NCI-H2196 treated with DMSO at 0.1 percent for 48 hours (cell line): ENCODE data around the gene RUFY4.
A peak's percentile ranks its signal among the peaks of the same experiment; 100 is the strongest.

Source experiments
- DNase-seq: peaks from one replicate; lab custom pipeline; 2025; ENCODE audit not compliant: unreplicated experiment; lab: John Stamatoyannopoulos, UW

The RUFY4 gene, protein sequence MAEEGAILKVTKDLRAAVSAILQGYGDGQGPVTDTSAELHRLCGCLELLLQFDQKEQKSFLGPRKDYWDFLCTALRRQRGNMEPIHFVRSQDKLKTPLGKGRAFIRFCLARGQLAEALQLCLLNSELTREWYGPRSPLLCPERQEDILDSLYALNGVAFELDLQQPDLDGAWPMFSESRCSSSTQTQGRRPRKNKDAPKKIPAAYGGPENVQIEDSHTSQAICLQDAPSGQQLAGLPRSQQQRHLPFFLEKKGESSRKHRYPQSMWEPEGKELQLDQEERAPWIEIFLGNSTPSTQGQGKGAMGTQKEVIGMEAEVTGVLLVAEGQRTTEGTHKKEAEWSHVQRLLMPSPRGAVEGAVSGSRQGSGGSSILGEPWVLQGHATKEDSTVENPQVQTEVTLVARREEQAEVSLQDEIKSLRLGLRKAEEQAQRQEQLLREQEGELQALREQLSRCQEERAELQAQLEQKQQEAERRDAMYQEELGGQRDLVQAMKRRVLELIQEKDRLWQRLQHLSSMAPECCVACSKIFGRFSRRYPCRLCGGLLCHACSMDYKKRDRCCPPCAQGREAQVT

DNA sequence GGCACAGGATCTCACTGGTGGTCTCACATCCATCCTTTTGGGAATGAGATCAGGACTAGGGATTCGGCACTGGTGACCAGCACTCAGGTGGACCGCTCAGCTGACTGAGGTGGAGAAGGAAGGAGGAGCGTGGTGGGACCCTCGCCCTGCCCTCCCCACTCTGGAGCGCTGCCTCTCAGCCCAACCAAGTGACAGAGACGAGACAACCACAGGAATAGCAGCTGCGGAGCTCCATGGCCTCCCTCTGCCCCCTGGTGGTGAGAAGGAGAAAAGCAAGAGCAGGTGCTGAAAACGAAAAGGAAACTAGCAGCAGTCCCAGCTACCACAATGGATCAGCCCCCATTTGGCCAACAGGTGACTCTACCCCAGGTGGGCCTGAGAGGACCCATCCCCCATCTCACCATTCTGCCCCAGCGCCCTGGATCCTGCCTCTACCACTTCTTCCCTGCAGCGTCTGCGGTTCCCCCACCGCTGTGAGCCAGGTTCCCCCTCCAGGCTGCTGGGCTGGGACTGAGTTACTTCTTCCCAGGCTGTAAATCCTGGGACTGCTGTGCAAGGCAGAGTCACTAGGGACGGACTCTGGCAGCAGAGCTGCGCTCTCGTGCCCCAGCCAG, at the start of gene RUFY4:
RUFY4 (plus strand) TSS at position 533 of the 614 bp plus-strand sequence. CDS start 1,353 bp downstream, outside the sequence.
- DNase-seq: peak; percentile 62

DNA sequence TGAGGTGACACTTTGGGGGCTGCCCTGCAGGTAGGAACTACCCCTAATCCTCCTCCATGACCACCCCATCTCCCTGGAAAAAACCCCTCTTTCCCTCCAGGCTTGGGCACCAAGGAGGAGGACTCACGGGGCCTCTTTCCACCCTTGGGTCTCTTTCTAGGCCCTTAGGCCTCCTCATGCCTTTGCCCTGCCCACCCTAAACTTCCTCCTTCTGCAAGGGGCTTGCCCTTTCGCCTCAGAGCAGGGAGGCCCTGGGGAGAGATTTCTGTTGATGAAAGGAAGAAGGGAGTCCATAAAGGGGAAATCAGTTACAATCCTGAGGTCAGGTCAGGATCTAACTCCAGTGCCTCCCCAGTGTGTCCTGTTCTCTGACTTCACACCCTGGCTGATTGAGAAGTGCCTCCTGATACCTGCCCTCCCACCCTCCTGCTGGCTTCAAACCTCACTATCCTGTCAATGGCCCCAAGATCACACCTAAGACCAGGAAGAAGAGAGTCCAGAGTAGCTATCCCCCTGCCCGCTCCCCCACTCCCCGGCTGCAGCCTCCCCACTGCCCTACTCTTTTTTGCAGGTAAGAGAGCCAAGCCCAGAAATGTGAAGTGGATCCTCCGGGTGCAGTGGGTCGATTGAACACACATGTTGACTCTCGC, 49.5 kb upstream of the RUFY4 start:
- no peak for DNase-seq

DNA sequence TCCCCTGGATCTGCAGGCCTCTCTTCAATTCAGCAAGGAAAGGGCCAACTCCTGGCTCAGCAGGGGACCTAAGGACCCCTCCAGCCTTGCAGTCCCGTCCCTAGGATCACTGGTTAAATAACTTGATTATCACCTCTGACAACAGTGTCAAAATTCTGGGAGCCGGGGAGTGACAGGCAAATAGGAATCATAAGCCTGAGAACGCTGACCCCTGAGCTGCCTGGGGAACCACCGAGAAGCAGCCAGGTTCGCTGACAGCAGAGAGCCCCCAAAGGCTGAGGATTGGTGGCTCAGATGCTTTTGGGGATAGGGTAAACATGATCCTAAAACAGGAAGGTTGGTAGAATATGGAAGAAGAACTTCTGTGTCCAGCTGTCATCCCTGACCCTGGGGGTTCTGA, 48.8 kb upstream of the RUFY4 start:
- DNase-seq: no peak

DNA sequence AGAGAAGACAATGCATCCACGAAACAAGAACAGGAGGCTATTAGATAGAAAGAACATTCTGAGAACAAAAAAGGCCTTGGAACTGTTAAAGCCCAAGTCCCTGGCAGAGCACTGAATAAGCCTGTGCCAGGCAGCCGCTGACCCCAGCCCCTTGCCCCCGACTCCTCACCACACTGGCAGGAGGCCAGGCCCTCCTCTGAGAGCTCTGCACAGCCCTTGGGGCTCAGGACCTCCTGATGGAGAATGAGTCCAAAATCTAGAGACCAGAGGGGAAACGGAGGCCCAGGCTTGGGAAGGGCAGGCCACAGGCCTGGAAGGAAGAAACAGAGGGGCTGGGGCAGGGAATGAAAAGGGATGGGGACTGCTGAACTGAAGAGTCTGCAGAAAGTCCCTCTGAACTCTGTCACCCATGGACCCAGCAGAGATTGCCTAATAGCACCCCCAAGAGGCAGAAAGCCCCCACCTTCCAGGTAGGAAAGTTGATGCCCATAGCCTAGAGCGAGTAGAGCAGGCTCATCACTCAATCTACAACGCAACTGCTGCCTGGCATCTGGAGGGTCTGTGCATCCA, 48.0 kb upstream of the RUFY4 start:
- no peak for DNase-seq

DNA sequence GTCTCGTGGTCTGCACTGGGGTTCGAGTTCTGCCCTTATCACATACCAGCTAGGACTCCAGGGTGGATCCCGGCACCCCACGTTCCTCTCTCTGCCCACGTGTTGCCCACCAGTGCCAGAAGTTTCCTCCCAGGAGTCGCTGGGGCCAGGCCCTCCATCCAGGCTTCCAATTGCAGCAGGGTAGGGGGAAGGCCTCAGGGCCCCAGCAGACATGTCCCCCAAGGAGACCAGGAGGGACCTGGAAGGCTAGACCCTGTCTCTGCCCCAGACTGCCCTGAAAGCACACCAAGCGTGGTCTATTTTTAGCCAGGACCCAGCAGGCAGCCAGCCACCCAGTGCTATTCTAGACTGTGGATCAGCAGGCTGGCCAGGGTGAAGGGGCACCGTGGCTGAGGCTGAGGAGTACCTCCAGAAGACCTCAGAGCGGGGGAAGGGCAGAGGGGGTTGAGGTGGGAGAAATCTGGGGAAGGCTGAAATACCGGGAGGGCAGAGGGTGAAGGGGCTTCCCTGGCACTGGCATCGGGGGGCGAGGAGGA, 47.4 kb upstream of the RUFY4 start:
- DNase-seq: no peak

DNA sequence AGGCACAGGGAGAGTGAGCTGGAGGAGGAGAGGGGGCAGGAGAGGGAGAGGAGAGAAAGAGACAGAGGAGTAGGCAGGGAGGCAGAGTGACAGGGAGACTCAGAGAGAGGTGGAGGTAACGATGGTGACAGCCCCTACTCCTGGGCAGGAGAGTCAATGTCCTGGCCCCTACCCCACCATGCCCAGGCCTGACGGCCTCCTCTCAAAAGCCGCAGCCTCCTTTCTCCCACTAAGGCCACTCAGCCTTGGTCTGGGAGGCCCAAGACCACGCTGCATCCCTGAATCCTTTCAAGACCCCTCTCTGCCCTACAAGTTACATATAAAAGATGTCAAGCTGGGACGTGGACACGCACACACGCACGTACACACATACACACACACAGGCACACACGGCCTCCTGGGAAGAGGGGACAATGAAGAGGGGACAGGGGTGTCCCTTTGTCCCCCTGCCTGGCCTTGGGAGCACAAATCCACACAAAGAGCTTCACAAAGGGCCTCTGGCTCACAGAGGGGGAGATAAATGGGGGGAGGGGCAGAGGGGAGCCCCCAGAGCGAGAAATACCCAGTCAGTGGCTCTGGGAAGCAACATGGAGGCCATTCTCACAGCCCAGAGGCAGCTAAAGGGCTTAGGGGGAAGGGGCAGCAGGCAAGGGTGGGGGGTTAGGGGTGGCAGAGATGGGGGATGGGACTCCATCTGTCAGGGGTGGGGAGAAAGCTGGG, 46.8 kb upstream of the RUFY4 start:
- no peak for DNase-seq

DNA sequence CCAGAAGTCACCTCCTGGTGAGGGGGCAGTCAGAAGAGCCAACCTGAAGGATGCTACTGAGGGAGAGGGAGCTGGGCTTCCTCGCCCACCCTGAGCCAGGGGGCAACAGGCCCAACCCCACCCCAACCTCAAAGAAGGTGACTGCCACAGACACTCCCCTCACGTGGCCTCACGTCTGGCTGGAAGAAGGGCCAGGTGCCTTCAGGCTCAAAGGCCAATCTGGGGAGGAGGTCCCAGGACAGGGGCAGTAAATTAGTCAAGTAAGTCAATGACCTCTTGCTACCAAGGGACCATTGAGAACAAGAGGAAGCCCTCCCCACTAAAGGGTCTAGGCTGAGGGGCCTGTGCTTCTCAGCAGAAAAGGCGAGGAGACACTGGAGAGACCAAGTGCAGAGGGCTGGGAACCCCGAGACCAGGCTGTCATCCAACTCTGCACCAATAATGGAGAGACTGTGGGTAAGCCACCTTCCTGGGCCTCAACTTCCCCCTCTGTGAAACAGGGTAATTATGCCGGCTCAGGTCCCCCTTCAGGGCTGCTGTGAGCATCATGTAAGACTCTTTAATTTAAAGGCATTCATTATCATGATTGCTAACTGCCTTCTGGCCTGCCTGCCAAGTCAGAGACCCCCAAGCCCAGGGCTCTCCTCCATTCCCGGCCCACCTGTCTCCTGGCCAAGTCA, 46.1 kb upstream of the RUFY4 start:
- no peak for DNase-seq

DNA sequence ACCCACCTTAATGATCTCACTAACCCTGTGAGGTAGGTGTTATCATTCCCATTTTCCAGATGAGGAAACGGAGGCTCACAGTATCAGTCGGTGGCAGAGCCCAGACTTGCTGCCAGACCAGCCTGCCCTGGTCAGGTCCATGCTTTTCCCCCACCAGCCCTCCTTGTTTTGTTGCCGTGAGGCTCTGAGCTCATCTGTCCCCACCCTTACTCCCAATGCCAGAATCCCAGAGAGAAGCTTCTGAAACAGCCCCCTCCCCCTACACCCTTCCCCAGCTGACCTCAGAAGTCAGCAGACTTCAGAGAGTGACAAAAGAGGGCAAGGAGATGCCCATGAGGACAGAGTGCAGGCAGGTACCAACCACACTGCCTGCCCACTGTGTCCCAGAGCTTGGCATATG, 45.4 kb upstream of the RUFY4 start:
- no peak for DNase-seq

DNA sequence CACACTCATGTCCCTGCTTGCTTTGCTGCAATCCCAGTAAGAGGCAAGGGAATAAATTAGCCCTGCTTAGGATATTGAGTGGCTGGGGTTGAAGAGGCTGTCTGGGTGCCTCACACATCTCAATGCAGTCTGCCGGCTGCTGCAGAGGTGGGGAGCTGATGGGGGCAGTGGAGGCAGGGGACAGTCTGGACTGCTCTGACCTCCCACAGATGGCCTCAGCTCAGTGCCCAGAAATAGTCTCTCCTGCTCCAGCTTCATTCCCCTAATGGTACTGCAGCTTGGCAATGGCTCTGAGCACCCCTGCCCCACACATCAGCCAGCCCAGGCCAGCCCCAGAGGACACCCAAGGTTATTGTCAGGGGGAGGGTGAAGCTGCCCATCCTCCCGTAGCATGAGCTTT, 44.7 kb upstream of the RUFY4 start:
- no peak for DNase-seq

DNA sequence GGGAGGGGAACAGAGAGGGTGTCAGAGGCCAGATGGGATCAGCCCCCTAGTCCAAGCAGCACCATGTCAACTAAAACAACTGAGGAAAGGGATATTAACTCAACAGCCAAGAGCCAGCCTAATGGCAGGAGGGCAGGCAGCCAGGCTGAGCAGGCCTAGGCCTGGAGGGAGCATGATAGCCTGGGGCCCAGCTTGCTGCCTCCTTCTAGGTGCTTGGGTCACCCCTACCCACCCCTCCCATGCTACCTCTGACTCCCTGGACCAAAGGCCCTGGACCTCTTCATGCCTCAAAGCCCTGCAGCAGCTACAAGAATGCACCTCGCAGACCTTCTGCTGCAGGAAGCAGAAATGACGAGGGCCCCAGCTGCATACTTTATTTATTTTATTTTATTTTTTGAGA, 44.2 kb upstream of the RUFY4 start:
- no peak for DNase-seq

DNA sequence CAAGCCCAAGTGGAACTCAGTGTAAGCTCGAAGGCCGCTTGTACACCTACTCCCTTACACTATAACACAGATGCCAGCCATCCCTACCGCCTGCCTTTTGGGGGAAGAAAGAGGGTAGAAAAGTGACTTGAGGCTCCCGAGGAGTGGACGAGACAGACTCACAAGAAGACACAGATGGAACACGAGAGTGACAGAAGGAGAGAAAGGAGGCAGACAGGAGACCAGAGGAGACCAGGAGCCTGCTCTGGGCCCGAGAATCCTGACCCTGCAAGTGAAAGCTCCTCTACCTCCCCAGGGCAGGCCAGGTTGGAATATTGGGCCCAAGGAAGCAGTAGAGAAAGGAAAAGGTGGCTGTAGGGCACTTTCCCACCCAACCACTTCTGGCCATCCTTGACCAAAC, 42.8 kb upstream of the RUFY4 start:
- DNase-seq: no peak

DNA sequence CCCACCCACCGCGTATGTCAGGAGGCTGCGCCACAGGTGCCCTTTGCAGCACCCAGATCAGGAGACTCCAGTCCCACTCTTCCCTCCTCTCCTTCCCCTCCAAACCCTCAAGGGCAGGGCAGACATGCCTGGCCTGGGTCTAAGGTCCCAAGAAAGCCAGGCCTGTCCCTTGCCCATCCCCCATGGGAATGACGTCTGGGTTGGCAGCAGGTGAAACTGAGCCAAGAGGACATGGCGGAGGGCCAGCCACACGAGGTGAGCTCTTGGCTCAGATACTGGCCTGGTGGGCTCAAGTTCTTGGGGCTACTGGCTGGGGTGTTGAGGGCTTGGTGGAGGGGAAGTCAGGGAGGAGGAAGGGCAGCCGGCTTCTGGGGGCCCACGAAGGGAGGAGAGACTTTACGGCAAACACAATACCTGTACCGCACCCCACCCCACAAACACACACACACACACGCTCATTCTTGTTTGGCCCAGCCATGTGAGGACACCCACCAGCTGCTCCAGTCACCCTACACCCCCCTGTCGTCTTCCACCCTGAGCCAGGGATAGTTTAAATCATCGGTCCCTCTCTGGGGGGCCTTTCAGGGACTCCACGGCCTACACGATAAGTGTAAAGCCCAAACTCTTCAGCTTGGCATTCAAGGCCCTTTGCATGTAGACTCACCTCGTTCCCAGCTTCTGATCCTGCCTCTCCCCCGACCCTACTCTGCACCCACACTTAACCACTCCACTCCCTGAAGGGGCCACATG, 42.2 kb upstream of the RUFY4 start:
- DNase-seq: no peak

DNA sequence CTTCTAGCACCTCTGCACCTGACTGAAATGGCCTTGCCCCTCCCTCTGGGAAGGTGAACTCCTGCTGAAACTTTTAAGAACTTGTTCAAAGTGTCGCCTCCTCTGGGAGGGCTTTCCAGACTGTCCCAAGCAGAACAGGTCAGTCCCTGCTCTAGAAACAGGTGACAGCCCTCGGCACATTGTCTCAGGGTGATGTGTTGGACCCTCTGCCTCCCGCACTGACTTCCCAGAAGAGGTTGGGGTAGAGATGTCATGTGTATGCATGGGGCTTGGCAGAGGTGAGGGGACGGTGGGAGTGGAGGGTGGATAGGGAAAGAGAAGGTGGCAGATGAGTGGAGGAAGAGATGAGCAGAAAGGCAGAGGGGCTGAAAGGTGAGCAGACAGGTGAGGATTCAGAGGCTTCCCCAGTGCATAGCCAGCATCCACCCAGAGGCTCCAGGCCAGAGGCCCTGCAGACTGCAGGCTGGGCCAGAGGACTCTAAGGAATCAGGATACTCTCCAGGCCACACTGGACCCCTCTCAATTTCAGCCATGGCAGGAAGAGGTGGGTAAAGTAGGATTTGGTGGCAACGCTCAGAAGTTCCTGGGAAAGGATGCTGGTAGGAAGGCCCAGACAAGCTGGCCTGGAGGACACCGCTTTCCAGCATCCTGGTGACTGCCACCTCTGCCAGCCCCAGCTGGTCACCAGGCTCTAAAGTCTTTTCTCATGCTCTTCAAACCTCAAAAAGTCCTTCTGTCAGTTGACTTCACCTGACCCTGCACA, 41.4 kb upstream of the RUFY4 start:
- DNase-seq: no peak

DNA sequence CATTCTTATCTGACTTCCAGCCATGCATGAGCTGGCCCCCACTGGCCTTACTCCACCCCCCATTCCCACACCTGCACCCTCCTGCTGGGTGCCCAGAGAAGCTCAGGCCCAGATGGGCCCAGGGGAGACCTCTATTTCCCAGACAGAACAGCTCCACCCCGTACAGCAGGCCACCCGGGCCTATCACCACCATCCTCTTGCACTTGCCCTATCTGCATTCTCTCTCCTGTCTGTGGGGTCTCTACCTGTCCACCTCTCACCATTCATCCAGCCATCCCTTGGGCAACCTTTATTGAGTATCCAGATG, 40.9 kb upstream of the RUFY4 start:
- no peak for DNase-seq

DNA sequence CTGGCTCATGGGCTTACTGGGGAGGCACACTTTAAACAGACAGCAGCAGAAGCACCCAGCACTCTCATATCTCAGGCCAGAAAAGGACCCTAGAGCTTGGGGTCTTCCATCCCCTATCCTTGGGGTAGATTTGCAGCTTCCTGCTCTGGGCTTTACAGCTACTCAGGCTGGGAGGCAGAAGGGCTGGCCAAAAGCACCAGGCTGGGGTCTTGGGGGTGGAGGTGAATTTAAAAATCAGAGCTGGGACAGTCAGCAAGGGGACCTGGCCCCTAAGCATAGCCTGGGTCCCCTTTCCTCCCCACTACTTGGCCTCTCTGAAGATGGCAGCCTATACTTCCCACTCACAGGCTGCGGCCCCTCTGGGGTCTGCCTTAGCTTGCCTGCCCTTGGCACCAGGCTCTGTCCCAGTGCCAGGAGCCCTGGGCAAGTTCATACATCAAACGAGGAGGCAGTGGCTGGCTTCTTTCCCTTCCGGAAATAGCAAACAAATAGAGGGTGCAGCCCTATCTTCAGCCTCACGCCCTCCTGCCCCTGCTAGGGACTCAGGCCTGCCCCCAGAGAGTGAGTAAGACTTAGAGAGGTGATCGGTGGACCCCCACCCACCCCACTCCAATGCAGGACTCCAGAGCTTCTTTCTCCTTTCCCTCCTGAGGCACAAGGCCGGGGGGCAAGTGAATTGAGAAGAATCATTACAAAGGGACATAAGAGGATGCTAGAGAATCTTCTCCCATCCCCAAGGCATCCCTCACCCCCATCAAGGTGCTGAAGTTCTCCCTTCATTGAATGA, 40.3 kb upstream of the RUFY4 start:
- DNase-seq: no peak

DNA sequence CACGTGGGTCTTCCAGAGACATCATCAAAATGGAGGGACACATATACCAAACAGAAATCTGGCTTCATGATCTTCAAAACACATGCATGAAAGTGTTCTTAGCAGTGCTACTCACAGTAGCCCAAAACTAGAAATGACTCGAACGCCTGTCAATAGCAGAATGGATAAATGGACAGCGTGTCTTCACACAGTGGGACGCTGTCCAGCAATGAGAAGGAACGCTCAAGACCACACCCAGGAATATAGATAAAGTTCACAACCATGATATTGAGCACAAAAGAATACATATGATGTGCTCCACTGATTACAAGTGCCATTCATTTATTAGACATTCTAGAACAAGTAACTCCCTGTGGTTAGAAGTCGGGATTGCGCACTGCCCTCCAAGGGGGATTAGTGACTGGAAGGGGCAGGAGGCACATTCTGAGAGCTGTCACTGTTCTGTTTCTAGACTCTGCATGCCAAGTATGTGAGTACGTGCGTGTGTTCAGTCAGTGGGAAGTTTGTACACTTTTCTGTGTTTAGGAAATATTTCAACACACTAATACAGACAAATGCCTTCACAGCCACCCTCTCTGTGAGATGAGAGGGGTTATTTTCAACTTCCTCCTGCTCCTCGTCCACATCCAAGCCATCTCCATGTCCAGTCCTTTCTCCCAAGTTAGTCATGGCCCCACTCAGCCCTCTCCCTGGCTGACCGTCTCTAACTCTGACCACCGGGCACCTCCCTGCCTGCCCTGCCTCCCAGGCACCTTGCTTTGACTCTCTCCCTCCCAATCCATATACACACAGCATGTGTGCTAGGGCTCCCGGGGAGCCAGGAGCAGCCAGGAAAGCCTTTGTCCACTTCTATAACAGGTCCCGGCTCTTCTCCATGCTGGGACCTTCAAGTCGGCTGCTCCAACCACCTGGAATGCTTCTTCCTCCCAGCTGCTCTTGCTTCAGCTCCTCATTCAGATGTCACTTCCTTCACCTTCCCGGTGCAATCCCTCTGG, 39.4 kb upstream of the RUFY4 start:
- DNase-seq: no peak
